HepG2 (cell line): ENCODE measurements around the gene NDUFB10. TPM values are rescaled to one million over a fixed set of nuclear protein-coding genes. Genes with fewer than 3 reads are reported as not detected.

ENCODE experiments used
- ARHGAP35 ChIP-seq: sonication (generic); formaldehyde crosslinking; IDR thresholded peaks from 2 replicates; pipeline ENCODE4 v1.9.0; 2022; ENCODE audit warnings: mild to moderate bottlenecking, inconsistent platforms, moderate library complexity, missing genetic modification reagents, borderline replicate concordance
- BORCS8-MEF2B ChIP-seq: sonication (generic); formaldehyde crosslinking; IDR thresholded peaks from 2 replicates; pipeline ENCODE4 v1.8.0; 2022; ENCODE audit warnings: mild to moderate bottlenecking, missing genetic modification reagents
- CBX2 ChIP-seq, 2 experiments: fragments of 200-600 bp in 1 of 2; sonication (generic); formaldehyde crosslinking in 1 of 2; IDR thresholded peaks; 2 replicates each; pipeline versions ENCODE4 v1.7.0 to v1.8.1; 2018 to 2022; ENCODE audit warnings: low read depth in 2 of 2, low read length in 1 of 2, mild to moderate bottlenecking in 1 of 2, missing genetic modification reagents in 1 of 2
- CTCF ChIP-seq: sonication (generic); formaldehyde crosslinking; IDR thresholded peaks from 2 replicates; pipeline ENCODE4 v1.5.0; 2020; ENCODE audit warnings: mild to moderate bottlenecking, missing genetic modification reagents, moderate library complexity
- DMTF1 ChIP-seq: sonication (generic); formaldehyde crosslinking; IDR thresholded peaks from 2 replicates; pipeline ENCODE4 v1.4.0; 2020; ENCODE audit warnings: mild to moderate bottlenecking, missing genetic modification reagents
- ELF1 ChIP-seq: sonication (generic); formaldehyde crosslinking; IDR thresholded peaks from 2 replicates; pipeline ENCODE4 v1.4.0; 2020; ENCODE audit warnings: missing genetic modification reagents
- FOSL2 ChIP-seq: sonication (generic); formaldehyde crosslinking; IDR thresholded peaks from 2 replicates; pipeline ENCODE4 v1.4.0; 2020; ENCODE audit warnings: missing genetic modification reagents
- ISX ChIP-seq: sonication (generic); formaldehyde crosslinking; conservative IDR thresholded peaks from 2 replicates; pipeline ENCODE4 v1.5.0; 2020; ENCODE audit warnings: missing genetic modification reagents
- MAF1 ChIP-seq: sonication (generic); formaldehyde crosslinking; IDR thresholded peaks from 2 replicates; pipeline ENCODE4 v1.5.0; 2020; ENCODE audit warnings: missing genetic modification reagents, borderline replicate concordance
- MAFF ChIP-seq: IDR thresholded peaks from 2 replicates; pipeline ENCODE4 v1.6.1; 2011; ENCODE audit warnings: low read depth, low read length, improper control_type of control experiment
- MLX ChIP-seq: IDR thresholded peaks from 2 replicates; pipeline ENCODE4 v1.6.1; 2016
- PRPF4 ChIP-seq: fragments of 200-400 bp; formaldehyde crosslinking; IDR thresholded peaks from 2 replicates; pipeline ENCODE4 v1.6.1; 2016; ENCODE audit warnings: low read length, low read depth; ENCODE audit not compliant: poor library complexity, severe bottlenecking
- PTBP1 ChIP-seq: fragments of 200-400 bp; formaldehyde crosslinking; IDR thresholded peaks from 2 replicates; pipeline ENCODE4 v1.6.1; 2018; ENCODE audit warnings: low read length, low read depth; ENCODE audit not compliant: poor library complexity, severe bottlenecking
- REL ChIP-seq: sonication (generic); formaldehyde crosslinking; conservative IDR thresholded peaks from 2 replicates; pipeline ENCODE4 v1.8.0; 2022; ENCODE audit warnings: mild to moderate bottlenecking, missing genetic modification reagents, moderate library complexity
- SPEN ChIP-seq: sonication (generic); formaldehyde crosslinking; IDR thresholded peaks from 2 replicates; pipeline ENCODE4 v1.5.1; 2020; ENCODE audit warnings: low read depth, mild to moderate bottlenecking, missing genetic modification reagents
- STAT5B ChIP-seq: sonication (generic); formaldehyde crosslinking; IDR thresholded peaks from 2 replicates; pipeline ENCODE4 v1.4.0; 2020; ENCODE audit warnings: missing genetic modification reagents
- THAP11 ChIP-seq: IDR thresholded peaks from 2 replicates; pipeline ENCODE4 v1.6.1; 2016; ENCODE audit warnings: missing biosample characterization, missing genetic modification reagents
- ZFP36L1 ChIP-seq: sonication (generic); formaldehyde crosslinking; IDR thresholded peaks from 2 replicates; pipeline ENCODE4 v1.8.0; 2022; ENCODE audit warnings: mild to moderate bottlenecking, missing genetic modification reagents, moderate library complexity
- ZFP37 ChIP-seq: sonication (generic); formaldehyde crosslinking; IDR thresholded peaks from 2 replicates; pipeline ENCODE4 v1.4.0; 2020; ENCODE audit warnings: missing genetic modification reagents, borderline replicate concordance
- ZNF333 ChIP-seq: sonication (generic); formaldehyde crosslinking; IDR thresholded peaks from 2 replicates; pipeline ENCODE4 v1.4.0; 2020; ENCODE audit warnings: mild to moderate bottlenecking, missing genetic modification reagents, borderline replicate concordance
- ZNF547 ChIP-seq: sonication (generic); formaldehyde crosslinking; IDR thresholded peaks from 2 replicates; pipeline ENCODE4 v1.5.1; 2020; ENCODE audit warnings: mild to moderate bottlenecking, missing genetic modification reagents
- ZNF580 ChIP-seq: IDR thresholded peaks from 2 replicates; pipeline ENCODE4 v1.6.1; 2016; ENCODE audit warnings: low read depth, borderline replicate concordance
- ZNF678 ChIP-seq: sonication (generic); formaldehyde crosslinking; IDR thresholded peaks from 2 replicates; pipeline ENCODE4 v1.4.0; 2020; ENCODE audit warnings: mild to moderate bottlenecking, missing genetic modification reagents
- ZNF841 ChIP-seq: sonication (generic); formaldehyde crosslinking; IDR thresholded peaks from 2 replicates; pipeline ENCODE4 v1.8.1; 2023; ENCODE audit warnings: missing genetic modification reagents, borderline replicate concordance
- ZNF883 ChIP-seq: sonication (generic); formaldehyde crosslinking; IDR thresholded peaks from 2 replicates; pipeline ENCODE4 v1.5.1; 2020; ENCODE audit warnings: mild to moderate bottlenecking, missing genetic modification reagents; ENCODE audit errors: not compliant biosample characterization
- polyA plus RNA-seq, 8 experiments: library from polyadenylated mRNA; depleted of rRNA in 3 of 8; stranded (reverse) in 7 of 8; unstranded in 1 of 8; fragments of >200 nt; fragmentation: Illumina TruSeq in 4 of 8; extraction: Trizol in 4 of 8; gene quantifications; 2 replicates each; pipeline versions ENCODE4 v1.2.1 to v1.2.3, GENCODE V29; 2011 to 2016; ENCODE audit warnings: low read depth in 4 of 8, missing spikeins in 1 of 8, mixed read lengths in 1 of 8; ENCODE audit not compliant: insufficient read depth in 1 of 8
- total RNA-seq, 5 experiments: library from RNA; depleted of rRNA; stranded (reverse); fragments of >200 nt; fragmentation: Illumina TruSeq; extraction: Trizol; gene quantifications; 2 replicates each; pipeline ENCODE4 v1.2.3, GENCODE V29; 2016; ENCODE audit warnings: low read depth in 1 of 5

NDUFB10 gene
- total and polyA plus RNA-seq, 2 of the 13 experiments (the other 11 are each of a cell fraction or from before 2014, with no cell fraction given): 68.6 to 157 TPM

GRCh38 chr16:1940273-1941161 lies 18.8 kb upstream of the NDUFB10 start (continued):
- TF ChIP-seq CBX2 (IDR thresholded peaks at IDR 0.05; ENCODE audit: low read depth, low read length) (no peak), CBX2 (CRISPR knock-in tag; IDR thresholded peaks at IDR 0.05; ENCODE audit: low read depth) (no peak), ZNF678 (CRISPR knock-in tag) (no peak), ZNF333 (CRISPR knock-in tag) (peak; percentile 86; the same call in 1 of the 2 replicates), ZFP37 (no peak; the same call in 1 of the 2 replicates), ZFP36L1 (CRISPR knock-in tag) (no peak), ARHGAP35 (CRISPR knock-in tag) (no peak), SPEN (CRISPR knock-in tag) (peak; percentile 33), ZNF580 (CRISPR knock-in tag) (no peak), ISX (CRISPR knock-in tag) (no peak), FOSL2 (peak; percentile 63), REL (CRISPR knock-in tag) (peak; percentile 81), ZNF547 (CRISPR knock-in tag) (peak; percentile 65), STAT5B (CRISPR knock-in tag) (no peak), MAF1 (CRISPR knock-in tag) (no peak), THAP11 (CRISPR knock-in tag) (peak; percentile 66), CTCF (CRISPR knock-in tag) (no peak; the same call in 1 of the 2 replicates), MLX (CRISPR knock-in tag) (no peak; the same call in 1 of the 2 replicates), DMTF1 (CRISPR knock-in tag) (peak; percentile 71; the same call in 1 of the 2 replicates), ZNF883 (peak; percentile 61), BORCS8-MEF2B (CRISPR knock-in tag) (peak; percentile 18), ZNF841 (CRISPR knock-in tag) (no peak), ELF1 (CRISPR knock-in tag) (no peak; the same call in 1 of the 2 replicates), PTBP1 (peak; percentile 22), PRPF4 (no peak), MAFF (no peak)
